GM19395 (cell line): ENCODE measurements around the gene CFAP299.

Source experiments
- ATAC-seq: cut with Tn5 transposase; IDR thresholded peaks from one replicate; pipeline ENCODE4 v1.9.1; 2021; ENCODE audit warnings: mild to moderate bottlenecking, moderate library complexity; ENCODE audit not compliant: unreplicated experiment

Gene CFAP299

GRCh38 chr4:81003597-81004111, 668.1 kb downstream of the CFAP299 start:
- ATAC-seq: peak; percentile 100

- ATAC-seq: no peak
These were observed 671.9 kb downstream of the CFAP299 start for GRCh38 chr4:81007417-81007816.
